HEK293 (cell line): ENCODE results near the gene MRFAP1.
A peak's percentile ranks its signal among the peaks of the same experiment; 100 is the strongest.

Experiments used
- CTCF ChIA-PET: fragments of 350-600 bp; formaldehyde crosslinking; extraction: SDS; loops from one replicate; lab custom pipeline; 2021; ENCODE audit warnings: antibody characterized with exemption; lab: Yijun Ruan, JAX
- POLR2A ChIA-PET: fragments of 300-600 bp; formaldehyde crosslinking; extraction: SDS; loops from one replicate; lab custom pipeline; 2020; ENCODE audit warnings: antibody characterized with exemption, inconsistent platforms; lab: Yijun Ruan, JAX
- H3K27ac ChIP-seq: fragments of 200-500 bp; sonication (Bioruptor generic); 2 replicates; pipeline ENCODE4 v1.5.1; 2014; ENCODE audit warnings: low read depth, low read length, control low read depth, inconsistent platforms; ENCODE audit errors: extremely low read depth
- H3K36me3 ChIP-seq, 2 experiments: fragments of 200-500 bp in 1 of 2; sonication (Bioruptor generic) in 1 of 2; 1 replicate in 1 of 2; 2 replicates in 1 of 2; pipeline ENCODE4 v1.5.1; 2014 to 2017; ENCODE audit warnings: inconsistent platforms in 2 of 2, low read length in 2 of 2; ENCODE audit not compliant: control insufficient read depth in 2 of 2, insufficient read depth in 1 of 2
- H3K4me1 ChIP-seq: fragments of 200-500 bp; sonication (Bioruptor generic); 2 replicates; pipeline ENCODE4 v1.5.1; 2014; ENCODE audit warnings: mild to moderate bottlenecking, low read length, inconsistent platforms; ENCODE audit not compliant: control insufficient read depth, insufficient read depth
- H3K4me3 ChIP-seq: 2 replicates; pipeline ENCODE4 v1.5.1; 2011; ENCODE audit warnings: low read depth, mild to moderate bottlenecking, control low read depth, low read length, moderate library complexity
- H3K9me3 ChIP-seq: fragments of 200-500 bp; sonication (Bioruptor generic); 2 replicates; pipeline ENCODE4 v1.5.1; 2014; ENCODE audit warnings: low read depth, low read length, inconsistent platforms; ENCODE audit not compliant: control insufficient read depth, insufficient read depth
- GLIS2 ChIP-seq: fragments of 450-650 bp; formaldehyde crosslinking; IDR thresholded peaks from 2 replicates; pipeline ENCODE4 v1.5.1; 2016; ENCODE audit warnings: missing biosample characterization, missing genetic modification characterization
- HOXD13 ChIP-seq: sonication (generic); formaldehyde crosslinking; IDR thresholded peaks from 2 replicates; pipeline ENCODE4 v1.8.0; 2022; ENCODE audit warnings: missing genetic modification reagents, borderline replicate concordance
- SP7 ChIP-seq: fragments of 450-650 bp; formaldehyde crosslinking; IDR thresholded peaks from 2 replicates; pipeline ENCODE4 v1.5.1; 2016; ENCODE audit warnings: missing biosample characterization, missing genetic modification characterization
- TRIM28 ChIP-seq: IDR thresholded peaks from 2 replicates; pipeline ENCODE4 v1.6.1; 2011; ENCODE audit warnings: low read length, control low read depth, borderline replicate concordance
- YY2 ChIP-seq: fragments of 450-650 bp; formaldehyde crosslinking; IDR thresholded peaks from 2 replicates; pipeline ENCODE4 v1.5.1; 2016; ENCODE audit warnings: missing biosample characterization, missing genetic modification characterization
- ZBTB17 ChIP-seq: fragments of 450-650 bp; formaldehyde crosslinking; IDR thresholded peaks from 2 replicates; pipeline ENCODE4 v1.5.1; 2016; ENCODE audit warnings: missing biosample characterization, missing genetic modification characterization
- ZBTB20 ChIP-seq: fragments of 450-650 bp; formaldehyde crosslinking; IDR thresholded peaks from 2 replicates; pipeline ENCODE4 v1.5.1; 2016; ENCODE audit warnings: missing biosample characterization, missing genetic modification characterization
- ZBTB8A ChIP-seq: fragments of 450-650 bp; formaldehyde crosslinking; IDR thresholded peaks from 2 replicates; pipeline ENCODE4 v1.5.1; 2016; ENCODE audit warnings: missing biosample characterization, missing genetic modification characterization
- ZEB2 ChIP-seq: fragments of 450-650 bp; formaldehyde crosslinking; IDR thresholded peaks from 2 replicates; pipeline ENCODE4 v1.5.1; 2016; ENCODE audit warnings: missing biosample characterization, missing genetic modification characterization
- ZFHX2 ChIP-seq: fragments of 450-650 bp; formaldehyde crosslinking; conservative IDR thresholded peaks from 2 replicates; pipeline ENCODE4 v1.5.1; 2016; ENCODE audit warnings: missing biosample characterization, missing genetic modification characterization
- ZFP69B ChIP-seq: fragments of 450-650 bp; formaldehyde crosslinking; IDR thresholded peaks from 2 replicates; pipeline ENCODE4 v1.5.1; 2016; ENCODE audit warnings: missing biosample characterization, missing genetic modification characterization
- ZIC2 ChIP-seq: fragments of 450-650 bp; formaldehyde crosslinking; IDR thresholded peaks from 2 replicates; pipeline ENCODE4 v1.5.1; 2016; ENCODE audit warnings: missing biosample characterization, missing genetic modification characterization
- ZNF223 ChIP-seq: fragments of 450-650 bp; formaldehyde crosslinking; IDR thresholded peaks from 2 replicates; pipeline ENCODE4 v1.5.1; 2016; ENCODE audit warnings: missing biosample characterization, missing genetic modification characterization
- ZNF23 ChIP-seq: fragments of 450-650 bp; formaldehyde crosslinking; IDR thresholded peaks from 2 replicates; pipeline ENCODE4 v1.5.1; 2016; ENCODE audit warnings: missing biosample characterization, missing genetic modification characterization, borderline replicate concordance
- ZNF394 ChIP-seq: fragments of 450-650 bp; formaldehyde crosslinking; IDR thresholded peaks from 2 replicates; pipeline ENCODE4 v1.5.1; 2016; ENCODE audit warnings: missing biosample characterization, missing genetic modification characterization, mild to moderate bottlenecking, moderate library complexity, borderline replicate concordance
- ZNF600 ChIP-seq: fragments of 450-650 bp; formaldehyde crosslinking; IDR thresholded peaks from 2 replicates; pipeline ENCODE4 v1.5.1; 2016; ENCODE audit warnings: missing biosample characterization, missing genetic modification characterization
- ZNF660 ChIP-seq: fragments of 450-650 bp; IDR thresholded peaks from 2 replicates; pipeline ENCODE4 v1.5.1; 2018; ENCODE audit warnings: missing biosample characterization, mild to moderate bottlenecking, missing genetic modification characterization
- TF ChIP-seq, protein P1 (sequence below): fragments of 450-650 bp; IDR thresholded peaks from 2 replicates; pipeline ENCODE4 v1.5.1; 2018; ENCODE audit warnings: missing biosample characterization, missing genetic modification characterization
- TF ChIP-seq, protein P2 (sequence below): fragments of 450-650 bp; formaldehyde crosslinking; IDR thresholded peaks from 2 replicates; pipeline ENCODE4 v1.5.1; 2016; ENCODE audit warnings: missing biosample characterization, missing genetic modification characterization
- TF ChIP-seq, protein P3 (sequence below): fragments of 450-650 bp; formaldehyde crosslinking; IDR thresholded peaks from 2 replicates; pipeline ENCODE4 v1.5.1; 2016; ENCODE audit warnings: missing biosample characterization, missing genetic modification characterization
- TF ChIP-seq, protein P4 (sequence below): fragments of 450-650 bp; formaldehyde crosslinking; IDR thresholded peaks from 2 replicates; pipeline ENCODE4 v1.5.1; 2016; ENCODE audit warnings: missing biosample characterization, missing genetic modification characterization
- TF ChIP-seq, protein P5 (sequence below): sonication (generic); formaldehyde crosslinking; IDR thresholded peaks from 2 replicates; pipeline ENCODE4 v1.8.1; 2022; ENCODE audit warnings: mild to moderate bottlenecking, moderate library complexity, missing genetic modification reagents
- TF ChIP-seq, protein P6 (sequence below): fragments of 450-650 bp; formaldehyde crosslinking; IDR thresholded peaks from 2 replicates; pipeline ENCODE4 v1.5.1; 2017; ENCODE audit warnings: missing biosample characterization, missing genetic modification characterization
- TF ChIP-seq, protein P7 (sequence below): fragments of 450-650 bp; IDR thresholded peaks from 2 replicates; pipeline ENCODE4 v1.5.1; 2018; ENCODE audit warnings: missing biosample characterization, mild to moderate bottlenecking, missing genetic modification characterization

Gene MRFAP1

DNA sequence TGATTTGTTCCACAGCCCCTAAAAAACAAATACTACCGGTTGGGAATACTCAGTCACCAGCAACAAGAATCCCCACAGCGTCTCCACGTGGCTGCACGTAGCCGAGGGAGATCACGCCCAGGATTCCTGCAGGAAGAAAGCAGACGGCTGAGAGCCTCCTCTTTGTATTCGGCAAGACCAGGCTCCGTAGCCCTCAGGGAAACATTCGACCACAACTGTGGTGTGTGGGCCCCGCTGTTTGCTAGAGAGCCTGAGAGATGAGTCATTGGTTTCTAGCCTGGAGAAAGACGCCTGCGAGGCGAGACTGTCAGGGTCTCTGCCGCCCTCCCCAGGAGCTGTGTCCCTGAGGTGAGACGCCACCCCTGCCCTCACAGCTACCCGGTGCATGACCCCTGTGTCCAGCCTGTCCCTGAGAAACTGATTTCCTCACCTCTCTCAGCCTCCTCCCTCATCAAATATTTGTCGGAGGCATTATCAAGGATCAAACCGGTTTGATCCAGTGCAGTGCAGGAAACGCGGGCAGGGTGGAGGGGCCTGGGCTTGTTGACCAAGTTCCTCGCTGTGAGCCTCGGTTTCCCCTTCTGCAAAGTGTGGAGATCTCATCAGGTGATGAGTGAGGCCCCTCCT, 48.5 kb downstream of the MRFAP1 start:
- H3K4me3 ChIP-seq = no peak overlapping the region
- POLR2A ChIA-PET = interaction anchor here (0.9 to 1.0 kb wide), 2 partner anchors 16 to 18 kb away, joined by 3 to 6 read pairs; a partner anchor contains a TSS
- no peaks in the 10 kb centered on the region for H3K9me3 ChIP-seq
- 0 out of 2 replicates have a peak overlapping the region, but pooled peaks have one; percentile 29 for H3K27ac ChIP-seq
- H3K4me1 ChIP-seq = no peaks in the 10 kb centered on the region
- CTCF ChIA-PET = interaction anchor here (0.8 kb wide), 2 partner anchors 47 to 229 kb away, joined by 3 to 4 read pairs; no protein-coding TSS in a partner anchor
- no peaks in the 10 kb centered on the region for H3K36me3 ChIP-seq
- TF ChIP-seq, protein P1, sequence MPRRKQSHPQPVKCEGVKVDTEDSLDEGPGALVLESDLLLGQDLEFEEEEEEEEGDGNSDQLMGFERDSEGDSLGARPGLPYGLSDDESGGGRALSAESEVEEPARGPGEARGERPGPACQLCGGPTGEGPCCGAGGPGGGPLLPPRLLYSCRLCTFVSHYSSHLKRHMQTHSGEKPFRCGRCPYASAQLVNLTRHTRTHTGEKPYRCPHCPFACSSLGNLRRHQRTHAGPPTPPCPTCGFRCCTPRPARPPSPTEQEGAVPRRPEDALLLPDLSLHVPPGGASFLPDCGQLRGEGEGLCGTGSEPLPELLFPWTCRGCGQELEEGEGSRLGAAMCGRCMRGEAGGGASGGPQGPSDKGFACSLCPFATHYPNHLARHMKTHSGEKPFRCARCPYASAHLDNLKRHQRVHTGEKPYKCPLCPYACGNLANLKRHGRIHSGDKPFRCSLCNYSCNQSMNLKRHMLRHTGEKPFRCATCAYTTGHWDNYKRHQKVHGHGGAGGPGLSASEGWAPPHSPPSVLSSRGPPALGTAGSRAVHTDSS (tag by site-specific recombination) = no peak
- TF ChIP-seq, protein P2, sequence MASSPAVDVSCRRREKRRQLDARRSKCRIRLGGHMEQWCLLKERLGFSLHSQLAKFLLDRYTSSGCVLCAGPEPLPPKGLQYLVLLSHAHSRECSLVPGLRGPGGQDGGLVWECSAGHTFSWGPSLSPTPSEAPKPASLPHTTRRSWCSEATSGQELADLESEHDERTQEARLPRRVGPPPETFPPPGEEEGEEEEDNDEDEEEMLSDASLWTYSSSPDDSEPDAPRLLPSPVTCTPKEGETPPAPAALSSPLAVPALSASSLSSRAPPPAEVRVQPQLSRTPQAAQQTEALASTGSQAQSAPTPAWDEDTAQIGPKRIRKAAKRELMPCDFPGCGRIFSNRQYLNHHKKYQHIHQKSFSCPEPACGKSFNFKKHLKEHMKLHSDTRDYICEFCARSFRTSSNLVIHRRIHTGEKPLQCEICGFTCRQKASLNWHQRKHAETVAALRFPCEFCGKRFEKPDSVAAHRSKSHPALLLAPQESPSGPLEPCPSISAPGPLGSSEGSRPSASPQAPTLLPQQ (tag by site-specific recombination) = peak; percentile 100
- TF ChIP-seq ZBTB8A (tag by site-specific recombination) (0 out of 2 replicates have a peak, but pooled peaks have one; percentile 33), ZFHX2 (tag by site-specific recombination) (0 out of 2 replicates have a peak, but pooled peaks have one; percentile 9), YY2 (tag by site-specific recombination) (no peak), TRIM28 (0 out of 2 replicates have a peak, but pooled peaks have one; percentile 39), ZIC2 (tag by site-specific recombination) (peak; percentile 86), ZNF394 (no peak), ZEB2 (tag by site-specific recombination) (0 out of 2 replicates have a peak, but pooled peaks have one; percentile 21), ZBTB17 (tag by site-specific recombination) (peak; percentile 38), HOXD13 (no peak), ZNF23 (no peak), ZBTB20 (peak; percentile 40; the same call in 1 of the 2 replicates), SP7 (peak; percentile 30; the same call in 1 of the 2 replicates), ZNF660 (peak; percentile 69; the same call in 1 of the 2 replicates), GLIS2 (peak; percentile 79), ZNF600 (peak; percentile 38; the same call in 1 of the 2 replicates), ZNF223 (tag by site-specific recombination) (no peak), ZFP69B (tag by site-specific recombination) (peak; percentile 99)
- TF ChIP-seq, protein P3, sequence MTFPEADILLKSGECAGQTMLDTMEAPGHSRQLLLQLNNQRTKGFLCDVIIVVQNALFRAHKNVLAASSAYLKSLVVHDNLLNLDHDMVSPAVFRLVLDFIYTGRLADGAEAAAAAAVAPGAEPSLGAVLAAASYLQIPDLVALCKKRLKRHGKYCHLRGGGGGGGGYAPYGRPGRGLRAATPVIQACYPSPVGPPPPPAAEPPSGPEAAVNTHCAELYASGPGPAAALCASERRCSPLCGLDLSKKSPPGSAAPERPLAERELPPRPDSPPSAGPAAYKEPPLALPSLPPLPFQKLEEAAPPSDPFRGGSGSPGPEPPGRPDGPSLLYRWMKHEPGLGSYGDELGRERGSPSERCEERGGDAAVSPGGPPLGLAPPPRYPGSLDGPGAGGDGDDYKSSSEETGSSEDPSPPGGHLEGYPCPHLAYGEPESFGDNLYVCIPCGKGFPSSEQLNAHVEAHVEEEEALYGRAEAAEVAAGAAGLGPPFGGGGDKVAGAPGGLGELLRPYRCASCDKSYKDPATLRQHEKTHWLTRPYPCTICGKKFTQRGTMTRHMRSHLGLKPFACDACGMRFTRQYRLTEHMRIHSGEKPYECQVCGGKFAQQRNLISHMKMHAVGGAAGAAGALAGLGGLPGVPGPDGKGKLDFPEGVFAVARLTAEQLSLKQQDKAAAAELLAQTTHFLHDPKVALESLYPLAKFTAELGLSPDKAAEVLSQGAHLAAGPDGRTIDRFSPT (tag by site-specific recombination) = peak; percentile 66
- TF ChIP-seq, protein P4, sequence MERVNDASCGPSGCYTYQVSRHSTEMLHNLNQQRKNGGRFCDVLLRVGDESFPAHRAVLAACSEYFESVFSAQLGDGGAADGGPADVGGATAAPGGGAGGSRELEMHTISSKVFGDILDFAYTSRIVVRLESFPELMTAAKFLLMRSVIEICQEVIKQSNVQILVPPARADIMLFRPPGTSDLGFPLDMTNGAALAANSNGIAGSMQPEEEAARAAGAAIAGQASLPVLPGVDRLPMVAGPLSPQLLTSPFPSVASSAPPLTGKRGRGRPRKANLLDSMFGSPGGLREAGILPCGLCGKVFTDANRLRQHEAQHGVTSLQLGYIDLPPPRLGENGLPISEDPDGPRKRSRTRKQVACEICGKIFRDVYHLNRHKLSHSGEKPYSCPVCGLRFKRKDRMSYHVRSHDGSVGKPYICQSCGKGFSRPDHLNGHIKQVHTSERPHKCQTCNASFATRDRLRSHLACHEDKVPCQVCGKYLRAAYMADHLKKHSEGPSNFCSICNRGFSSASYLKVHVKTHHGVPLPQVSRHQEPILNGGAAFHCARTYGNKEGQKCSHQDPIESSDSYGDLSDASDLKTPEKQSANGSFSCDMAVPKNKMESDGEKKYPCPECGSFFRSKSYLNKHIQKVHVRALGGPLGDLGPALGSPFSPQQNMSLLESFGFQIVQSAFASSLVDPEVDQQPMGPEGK = peak; percentile 42
- TF ChIP-seq, protein P5, sequence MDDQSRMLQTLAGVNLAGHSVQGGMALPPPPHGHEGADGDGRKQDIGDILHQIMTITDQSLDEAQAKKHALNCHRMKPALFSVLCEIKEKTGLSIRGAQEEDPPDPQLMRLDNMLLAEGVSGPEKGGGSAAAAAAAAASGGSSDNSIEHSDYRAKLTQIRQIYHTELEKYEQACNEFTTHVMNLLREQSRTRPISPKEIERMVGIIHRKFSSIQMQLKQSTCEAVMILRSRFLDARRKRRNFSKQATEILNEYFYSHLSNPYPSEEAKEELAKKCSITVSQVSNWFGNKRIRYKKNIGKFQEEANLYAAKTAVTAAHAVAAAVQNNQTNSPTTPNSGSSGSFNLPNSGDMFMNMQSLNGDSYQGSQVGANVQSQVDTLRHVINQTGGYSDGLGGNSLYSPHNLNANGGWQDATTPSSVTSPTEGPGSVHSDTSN (CRISPR knock-in tag) = no peak
- TF ChIP-seq, protein P6, sequence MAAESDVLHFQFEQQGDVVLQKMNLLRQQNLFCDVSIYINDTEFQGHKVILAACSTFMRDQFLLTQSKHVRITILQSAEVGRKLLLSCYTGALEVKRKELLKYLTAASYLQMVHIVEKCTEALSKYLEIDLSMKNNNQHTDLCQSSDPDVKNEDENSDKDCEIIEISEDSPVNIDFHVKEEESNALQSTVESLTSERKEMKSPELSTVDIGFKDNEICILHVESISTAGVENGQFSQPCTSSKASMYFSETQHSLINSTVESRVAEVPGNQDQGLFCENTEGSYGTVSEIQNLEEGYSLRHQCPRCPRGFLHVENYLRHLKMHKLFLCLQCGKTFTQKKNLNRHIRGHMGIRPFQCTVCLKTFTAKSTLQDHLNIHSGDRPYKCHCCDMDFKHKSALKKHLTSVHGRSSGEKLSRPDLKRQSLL (tag by site-specific recombination) = 0 out of 2 replicates have a peak, but pooled peaks have one; percentile 22
- TF ChIP-seq, protein P7, sequence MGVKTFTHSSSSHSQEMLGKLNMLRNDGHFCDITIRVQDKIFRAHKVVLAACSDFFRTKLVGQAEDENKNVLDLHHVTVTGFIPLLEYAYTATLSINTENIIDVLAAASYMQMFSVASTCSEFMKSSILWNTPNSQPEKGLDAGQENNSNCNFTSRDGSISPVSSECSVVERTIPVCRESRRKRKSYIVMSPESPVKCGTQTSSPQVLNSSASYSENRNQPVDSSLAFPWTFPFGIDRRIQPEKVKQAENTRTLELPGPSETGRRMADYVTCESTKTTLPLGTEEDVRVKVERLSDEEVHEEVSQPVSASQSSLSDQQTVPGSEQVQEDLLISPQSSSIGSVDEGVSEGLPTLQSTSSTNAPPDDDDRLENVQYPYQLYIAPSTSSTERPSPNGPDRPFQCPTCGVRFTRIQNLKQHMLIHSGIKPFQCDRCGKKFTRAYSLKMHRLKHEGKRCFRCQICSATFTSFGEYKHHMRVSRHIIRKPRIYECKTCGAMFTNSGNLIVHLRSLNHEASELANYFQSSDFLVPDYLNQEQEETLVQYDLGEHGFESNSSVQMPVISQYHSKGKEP (tag by site-specific recombination) = no peak
